ENCODE results near the gene CNNM1.

Gene CNNM1

DNA sequence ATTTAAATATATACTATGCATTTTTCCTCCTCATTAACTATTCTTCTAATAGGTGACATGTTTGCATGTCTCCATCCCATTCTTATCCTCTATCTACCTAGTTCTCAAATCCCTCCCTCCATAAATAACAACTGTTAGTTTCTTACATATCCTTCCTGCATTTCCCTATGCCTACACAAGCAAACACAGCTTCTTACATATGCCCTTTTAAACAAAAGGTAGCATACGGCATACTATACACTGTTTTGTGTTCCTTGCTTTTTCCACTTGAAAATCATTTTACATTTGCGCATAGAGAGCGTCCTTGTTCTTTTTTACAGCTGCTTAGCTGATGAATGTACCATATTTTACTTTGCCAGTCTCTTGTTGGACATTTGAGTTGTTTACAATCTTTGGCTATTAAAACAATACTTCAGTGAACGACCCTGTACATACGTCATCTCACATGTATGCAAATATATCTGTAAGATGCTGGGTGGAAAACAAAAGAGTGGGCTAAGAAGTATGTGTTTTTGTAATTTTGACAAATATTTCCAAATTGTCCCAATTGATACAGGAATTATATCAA is 93.5 kb downstream of the CNNM1 start:
- no peak for DNase-seq

DNA sequence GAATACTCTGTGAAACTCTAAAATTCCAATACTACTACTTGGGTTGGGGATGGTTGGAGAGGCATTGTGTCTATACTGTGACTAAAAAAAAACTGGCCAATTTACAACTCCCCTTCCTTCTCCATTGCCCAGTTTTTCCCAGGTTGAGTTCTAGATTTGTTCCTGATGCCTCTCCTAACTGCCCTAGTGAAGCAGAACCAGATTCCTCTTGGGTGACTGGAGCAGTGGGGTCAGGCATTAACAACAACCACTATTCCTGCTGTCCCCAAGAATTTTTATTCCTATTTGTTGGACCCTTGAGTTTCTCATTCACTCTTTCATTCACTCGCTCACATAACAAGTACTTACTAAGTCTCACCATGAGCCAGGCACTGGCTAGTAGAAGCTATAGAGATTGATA is 95.5 kb downstream of the CNNM1 start:
- no peak for DNase-seq

DNA sequence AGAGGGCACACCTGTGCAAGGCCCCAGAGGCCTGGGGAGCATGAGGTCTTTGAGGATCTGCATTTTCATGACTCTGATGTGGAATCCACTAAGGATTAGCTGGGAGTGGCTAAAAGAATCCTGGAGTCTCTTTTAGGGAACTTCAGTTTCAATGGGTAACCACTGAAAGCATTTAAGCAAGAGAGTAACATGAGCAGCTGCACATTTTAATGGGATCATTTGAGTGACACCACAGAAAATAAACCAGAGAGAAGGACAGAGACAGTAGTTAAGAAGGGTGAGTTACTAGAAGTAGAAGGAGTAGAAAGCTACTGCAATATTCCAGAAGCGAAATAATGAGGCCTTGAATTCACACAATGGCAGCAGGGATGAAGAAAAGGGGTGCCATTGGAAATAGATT is 96.0 kb downstream of the CNNM1 start:
- no peak for DNase-seq

DNA sequence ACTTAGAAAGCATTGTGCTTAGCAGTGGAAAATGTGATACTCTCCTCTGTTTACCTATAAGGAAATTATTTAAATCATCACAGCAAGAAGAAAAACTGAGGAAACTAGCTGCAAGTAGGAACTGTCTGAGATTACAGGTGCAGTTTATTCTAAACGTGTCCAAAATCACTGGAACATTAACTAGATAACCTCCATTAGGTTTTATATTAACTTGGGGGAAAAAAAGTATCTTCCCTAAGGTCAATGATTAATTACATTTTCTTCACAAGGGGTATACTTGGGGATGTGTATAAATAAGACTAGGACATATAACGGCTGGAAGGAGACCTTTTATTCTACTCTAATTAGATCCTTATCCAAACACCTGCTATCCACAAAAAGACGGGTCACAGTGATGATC is 97.5 kb downstream of the CNNM1 start:
- no peak for DNase-seq

DNA sequence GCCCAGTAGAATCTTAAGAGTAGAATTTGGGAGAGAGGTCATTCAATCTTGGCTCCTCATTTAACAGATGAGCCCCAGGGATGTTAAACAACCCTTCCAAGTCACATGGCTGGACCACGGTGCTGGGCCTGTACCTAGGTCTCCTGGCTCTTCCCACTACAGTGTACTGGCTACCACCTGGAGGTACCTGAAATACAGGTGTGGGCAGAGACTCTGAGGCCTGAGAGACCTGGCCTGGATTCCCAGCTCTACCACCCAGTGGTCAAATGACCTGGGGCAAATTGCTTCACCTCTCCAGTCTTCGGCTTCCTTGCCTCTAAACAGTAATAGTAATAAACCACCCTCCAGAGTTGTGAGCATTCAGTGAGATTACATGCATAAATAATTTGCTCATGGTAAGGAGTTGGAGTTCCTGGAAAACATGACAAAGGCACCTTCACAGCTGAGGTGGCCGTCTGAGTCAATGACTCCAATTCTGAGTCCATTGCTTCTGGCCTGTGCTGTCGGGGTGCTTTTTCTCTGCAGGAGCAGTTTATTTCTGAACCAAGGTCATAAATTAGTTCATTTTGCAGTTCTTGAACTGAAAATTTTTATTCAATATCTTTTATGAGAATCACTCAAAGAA is 98.5 kb downstream of the CNNM1 start:
- DNase-seq = no peak

DNA sequence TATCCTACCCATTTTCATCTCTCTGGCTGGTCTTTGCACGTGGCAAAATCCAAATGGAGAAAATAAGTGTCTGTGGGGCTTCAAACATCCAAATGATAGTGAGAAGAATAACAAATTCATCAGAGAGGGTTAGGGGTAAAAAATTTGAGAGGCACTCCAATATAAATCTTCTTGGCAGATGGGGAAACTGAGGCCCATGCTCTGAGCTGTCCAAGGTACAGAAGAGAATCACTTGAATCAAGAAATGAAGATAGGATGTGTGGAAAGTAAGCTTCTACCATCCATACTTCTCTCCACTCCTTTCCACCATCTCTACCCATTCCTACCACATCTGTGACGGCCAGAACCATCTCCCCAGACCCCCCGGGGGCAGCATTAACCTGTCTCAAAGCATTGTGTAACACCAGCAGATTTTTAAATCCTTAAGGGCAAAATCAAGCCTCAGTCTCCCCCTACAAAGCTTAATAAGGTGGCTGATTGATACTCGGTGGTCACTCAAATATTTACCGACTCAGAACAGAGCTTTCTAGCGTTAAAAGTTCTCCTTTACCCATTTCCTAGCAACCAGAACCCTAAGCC is 100.5 kb downstream of the CNNM1 start:
- no peak for DNase-seq

DNA sequence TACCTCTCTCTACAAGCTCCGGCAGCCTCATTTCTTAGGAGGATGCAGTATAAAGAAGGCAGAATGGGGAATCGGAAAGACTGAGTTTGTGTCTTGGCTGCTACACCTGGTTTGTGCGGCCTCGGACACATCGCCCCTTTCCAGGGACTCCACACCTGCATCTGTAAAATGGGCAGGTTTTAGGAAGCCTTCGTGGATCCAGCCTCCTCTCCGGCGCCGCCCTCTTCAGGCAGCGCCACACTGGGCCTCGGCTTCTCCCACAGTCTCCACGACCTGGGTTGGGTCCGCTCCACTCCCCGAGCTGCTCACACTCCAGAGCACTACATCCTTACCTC is 100.9 kb downstream of the CNNM1 start:
- no peak for DNase-seq

DNA sequence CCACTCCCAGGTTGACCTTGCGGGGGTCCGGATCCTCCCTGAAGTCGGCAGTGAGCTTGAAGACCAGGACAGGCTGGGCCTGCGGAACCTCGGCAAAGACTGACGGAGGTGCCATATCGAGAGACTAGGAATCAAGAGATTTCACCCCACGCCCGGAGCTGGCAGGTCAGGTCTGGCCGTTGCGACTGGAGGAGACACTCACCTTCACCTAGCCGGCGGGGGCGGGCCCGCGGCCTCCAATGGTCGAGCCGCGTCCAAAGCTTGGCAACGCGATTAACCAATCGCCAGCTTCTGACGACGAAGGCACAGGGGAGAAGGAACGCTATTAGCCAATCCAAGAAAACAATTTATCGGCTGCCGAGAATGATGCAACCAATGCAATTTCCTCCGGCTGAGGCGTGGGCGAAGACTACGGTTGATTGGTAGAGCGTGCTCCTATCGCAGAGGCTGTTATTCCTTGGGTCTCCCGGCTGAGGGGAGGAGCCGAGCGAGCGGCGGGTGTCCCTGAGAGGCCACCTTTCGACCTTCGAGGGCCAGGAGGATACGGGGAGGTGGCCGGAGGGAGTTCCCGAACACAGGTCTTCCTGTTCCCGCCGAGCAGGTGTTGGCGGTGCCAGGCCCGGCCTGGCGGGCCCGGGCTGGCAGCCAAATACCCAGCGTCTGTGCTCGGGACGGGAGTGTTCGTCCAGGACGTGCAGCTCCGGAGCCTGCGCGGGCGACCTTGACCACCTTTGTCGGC is 101.5 kb downstream of the CNNM1 start, which contains the start of gene GOT1:
Gene GOT1 (minus strand): TSS at position 174 of the 739 bp plus-strand sequence. CDS start 59 bp downstream, at position 115.
- peak; percentile 79 for DNase-seq

DNA sequence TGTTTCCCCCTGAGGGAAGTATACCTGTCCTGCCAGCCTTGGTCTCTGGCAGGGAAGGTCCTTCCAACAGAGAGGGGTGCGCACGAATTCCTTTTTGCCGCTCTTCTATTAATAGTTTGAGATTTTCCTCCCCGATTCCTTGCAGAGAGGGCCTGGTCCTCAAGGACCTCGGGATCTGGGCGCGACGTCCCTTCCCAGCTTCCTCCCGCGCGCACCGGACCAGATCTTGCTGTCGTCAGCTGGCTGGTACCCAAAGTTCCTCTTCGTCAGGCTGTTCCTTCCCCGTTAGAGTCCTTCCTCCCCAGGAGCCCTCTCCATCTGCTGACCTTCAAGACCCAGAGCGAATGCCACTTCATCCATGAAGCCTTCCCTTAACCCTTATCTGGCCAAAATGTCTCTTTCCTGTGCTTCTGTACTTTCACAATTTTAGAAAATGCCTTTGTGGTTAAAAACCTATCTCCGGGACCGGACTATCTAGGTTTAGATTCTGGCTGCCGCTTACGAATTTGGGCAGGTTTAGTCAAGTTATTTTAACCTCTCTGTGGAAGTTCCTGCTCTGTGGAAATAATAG is 102.1 kb downstream of the CNNM1 start:
- no peak for DNase-seq

DNA sequence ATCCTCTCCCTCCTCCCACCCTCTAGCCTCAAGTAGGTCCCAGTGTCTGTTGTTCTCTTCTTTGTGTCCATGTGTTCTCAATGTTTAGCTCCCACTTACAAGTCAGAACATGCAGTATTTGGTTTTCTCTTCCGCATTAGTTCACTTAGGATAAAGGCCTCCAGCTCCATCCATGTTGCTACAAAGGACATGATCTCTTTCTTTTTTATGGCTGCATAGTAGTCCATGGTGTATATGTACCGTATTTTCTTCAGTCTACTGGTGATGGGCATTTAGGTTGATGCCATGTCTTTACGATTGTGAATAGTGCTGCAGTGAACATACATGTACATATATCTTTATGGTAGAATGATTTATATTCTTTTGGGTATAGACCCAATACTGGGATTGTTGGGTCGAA is 102.9 kb downstream of the CNNM1 start:
- DNase-seq = no peak

DNA sequence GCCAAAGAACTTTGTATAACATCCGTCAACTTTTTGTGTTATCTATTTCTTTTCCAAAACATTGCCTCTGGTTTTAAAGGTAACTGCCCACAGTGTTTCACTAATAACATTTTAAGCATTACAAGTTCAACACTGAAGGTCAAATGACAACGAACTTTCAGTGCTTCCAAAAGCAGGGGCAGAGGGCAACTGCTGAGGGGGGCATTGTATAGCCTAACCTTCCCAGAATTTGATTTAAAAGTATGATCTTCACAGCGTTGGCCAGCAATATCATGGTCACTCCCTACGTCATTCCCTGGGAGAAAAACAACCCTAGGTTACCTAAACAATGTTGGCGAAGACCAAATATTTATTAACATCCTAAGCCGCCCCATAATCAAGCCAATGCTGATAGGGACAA is 103.7 kb downstream of the CNNM1 start:
- DNase-seq = no peak

DNA sequence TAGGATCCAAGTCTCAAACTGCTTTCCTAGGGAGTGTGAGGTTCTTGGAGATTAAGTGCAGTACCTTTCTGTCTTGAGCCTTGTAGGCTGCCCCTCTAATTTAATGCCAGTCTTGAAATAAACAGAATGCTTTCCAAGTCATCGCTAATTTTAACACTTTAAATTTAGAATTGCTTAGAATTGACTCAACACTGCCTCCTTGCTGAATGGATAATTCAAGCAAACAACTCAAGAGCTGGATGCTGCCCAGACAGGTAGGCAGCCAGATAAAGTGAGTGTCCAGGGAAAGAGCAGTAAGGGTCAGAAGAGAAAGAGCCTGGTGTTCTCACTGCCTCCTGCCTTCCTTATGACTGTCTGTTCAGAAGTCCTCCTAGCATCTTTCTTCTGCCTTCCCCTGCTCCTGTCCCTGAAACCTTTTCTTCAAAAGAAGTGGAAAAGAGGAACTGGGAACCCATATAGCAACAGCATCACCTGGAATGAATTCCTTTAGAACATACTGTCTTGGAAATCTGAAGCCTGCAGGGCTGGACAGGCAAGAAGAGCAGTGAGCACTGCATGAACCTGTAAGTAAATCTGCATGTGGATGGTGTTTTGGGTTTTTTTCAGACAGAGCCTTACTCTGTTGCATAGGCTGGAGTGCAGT is 104.3 kb downstream of the CNNM1 start:
- no peak for DNase-seq

DNA sequence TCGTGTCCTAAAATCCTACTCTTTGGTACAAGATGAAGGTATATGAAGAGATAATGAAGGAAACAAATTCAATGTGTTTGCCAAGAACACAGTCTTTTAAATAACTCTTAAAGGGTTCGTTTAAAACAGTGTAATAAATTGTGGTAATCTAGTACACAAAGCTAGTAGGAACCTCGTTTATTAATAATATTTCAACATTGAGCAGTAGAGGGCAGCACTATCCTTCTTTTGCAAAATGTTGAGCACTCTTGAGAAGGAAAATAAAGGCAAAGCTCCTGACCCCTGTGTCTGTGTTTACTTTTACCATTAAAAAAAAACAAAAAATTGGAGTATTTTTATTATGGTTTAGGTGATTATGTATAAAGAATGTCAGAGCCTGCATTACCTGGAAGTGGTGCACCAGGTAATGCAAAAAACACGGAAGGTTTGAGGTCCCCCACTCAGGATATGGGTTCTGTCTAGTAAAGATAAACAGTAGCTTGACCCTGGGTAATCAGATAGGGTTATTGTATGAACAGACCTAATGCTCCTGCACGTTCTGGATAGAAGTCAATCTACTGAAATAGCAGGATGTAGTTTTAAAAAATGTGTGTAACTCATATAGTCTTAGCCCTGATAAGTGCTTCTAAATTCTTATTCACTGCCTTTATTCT is 107.0 kb downstream of the CNNM1 start:
- DNase-seq = no peak

DNA sequence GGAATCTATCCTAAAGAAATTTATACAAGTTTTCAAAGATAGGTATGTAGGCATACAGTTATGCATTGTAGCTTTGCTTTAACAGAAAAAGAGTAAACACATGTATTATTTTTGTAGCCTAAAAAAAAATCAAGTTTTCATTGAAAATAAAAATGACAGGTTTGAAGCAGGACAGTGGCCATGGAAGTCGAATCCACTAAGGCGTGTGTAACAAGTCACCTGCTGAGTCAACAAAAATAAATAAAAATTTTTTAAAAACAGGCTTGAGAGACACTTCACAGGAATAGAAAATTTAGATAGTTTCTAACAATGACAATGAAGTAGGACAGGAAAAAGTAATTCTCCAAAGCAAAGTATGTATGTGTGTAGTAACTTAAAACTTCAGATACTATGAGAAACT is 109.7 kb downstream of the CNNM1 start:
- DNase-seq = no peak

DNA sequence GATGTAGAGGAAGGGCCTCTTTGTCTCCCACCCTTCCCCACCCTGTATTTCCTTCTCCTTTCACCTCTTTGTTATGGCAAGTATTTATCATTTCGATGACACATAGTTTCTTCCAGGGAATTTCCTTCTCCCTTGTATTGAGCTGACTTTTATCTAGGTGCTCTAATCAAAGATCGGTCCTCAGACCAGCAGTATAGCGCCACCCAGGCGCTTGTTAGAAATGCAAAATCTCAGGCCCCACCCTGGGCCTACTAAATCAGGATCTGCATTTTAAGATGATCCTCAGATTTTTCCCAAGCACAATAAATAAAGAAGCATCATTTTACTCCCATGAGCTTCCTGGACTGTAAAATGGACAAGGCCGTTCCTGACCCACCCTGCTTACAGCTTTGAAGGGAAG is 113.2 kb downstream of the CNNM1 start:
- DNase-seq = no peak

DNA sequence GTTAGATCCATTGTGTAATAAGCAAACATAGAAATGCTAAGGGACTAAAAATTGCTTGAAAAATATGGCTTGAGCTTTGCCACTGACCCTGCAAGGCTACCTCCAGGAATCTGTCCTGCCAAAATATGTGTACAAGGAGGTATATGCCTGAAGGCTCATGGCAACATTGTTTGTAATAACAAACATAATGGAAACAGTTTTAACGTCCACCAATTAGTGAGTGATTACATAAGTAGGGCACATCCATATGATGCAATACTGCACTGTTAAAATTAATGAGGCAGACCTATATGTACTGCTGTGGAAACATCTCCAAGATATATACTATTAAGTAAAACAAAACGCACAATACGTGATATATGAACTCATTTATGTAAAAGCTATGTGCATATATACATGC is 114.3 kb downstream of the CNNM1 start:
- no peak for DNase-seq

Data from activated gamma-delta T cell (primary cell).